Measurements from ENCODE around the gene GDF11. TPM values are rescaled to one million over a fixed set of nuclear protein-coding genes. Genes with fewer than 3 reads are reported as not detected.

Gene GDF11
- total RNA-seq, 1 experiment from 2014 or later, result 31.8 TPM

- peaks cover 2% of the 10 kb centered on the region for H3K79me1 ChIP-seq (ENCODE audit: insufficient read depth, low read depth, low read length, poor library complexity, severe bottlenecking)
- no peak overlapping the region for H2BK20ac ChIP-seq (ENCODE audit: low read depth, low read length, poor library complexity, severe bottlenecking)
- no peak overlapping the region for H3T11ph ChIP-seq (ENCODE audit: low read length)
- no peak for DNase-seq
- TF ChIP-seq CTCF (conservative IDR thresholded peaks at IDR 0.05), result no peak
- no peak overlapping the region for H4K5ac ChIP-seq (ENCODE audit: insufficient read length, low read depth, low read length)
- H3K79me2 ChIP-seq (ENCODE audit: insufficient read depth, low read length), result no peaks in the 10 kb centered on the region
- no peaks in the 10 kb centered on the region for H3K27me3 Mint-ChIP-seq (ENCODE audit: low read depth)
- H4K20me1 ChIP-seq (ENCODE audit: control insufficient read depth, insufficient read depth, insufficient read length), result no peaks in the 10 kb centered on the region
- no peaks in the 10 kb centered on the region for H3K23me2 ChIP-seq (ENCODE audit: insufficient read length, low read depth, low read length, poor library complexity, severe bottlenecking)
- no peak overlapping the region for H4K91ac ChIP-seq (ENCODE audit: insufficient read length, low read depth, low read length)
- no peak overlapping the region for H2BK5ac ChIP-seq (ENCODE audit: insufficient read length, low read length)
- no peak overlapping the region for H3K56ac ChIP-seq (ENCODE audit: insufficient read length, low read depth, low read length)
- no peaks in the 10 kb centered on the region for H3K27me3 ChIP-seq (ENCODE audit: insufficient read depth, low read length)
- no peak overlapping the region; a peak in 1 of 5 replicates for H3K4me3 Mint-ChIP-seq
- peak overlapping the region in 2 of 3 experiments; percentile 39 to 49; a peak in 3 of 7 replicates for H3K27ac Mint-ChIP-seq
- H3K23ac ChIP-seq (ENCODE audit: insufficient read length, low read depth, low read length), result no peak overlapping the region
- no peak overlapping the region for H4K8ac ChIP-seq (replicated peaks; ENCODE audit: insufficient read length, low read depth, low read length)
- no peak overlapping the region for H3K14ac ChIP-seq (ENCODE audit: insufficient read depth, low read length)
- no peak overlapping the region for H3K27ac ChIP-seq (ENCODE audit: insufficient read length, low read depth, low read length)
- no peak overlapping the region for H3K4me2 ChIP-seq (ENCODE audit: insufficient read depth, insufficient read length, low read length)
- H3K4ac ChIP-seq (ENCODE audit: low read depth, low read length), result no peak overlapping the region
- H2AFZ ChIP-seq (ENCODE audit: low read length), result no peak overlapping the region
- WGBS (ENCODE audit: extremely low coverage, insufficient read length, low lambda C conversion rate), result 100% methylated on average over 1 of the region's 4 CpGs
- no peak overlapping the region for H2AK5ac ChIP-seq (ENCODE audit: insufficient read length, low read length)
- H2BK12ac ChIP-seq (ENCODE audit: insufficient read length, low read depth, low read length), result no peak overlapping the region
- H3K18ac ChIP-seq (ENCODE audit: insufficient read length, low read depth, low read length), result no peak overlapping the region
- no peaks in the 10 kb centered on the region for H3K9me3 ChIP-seq (ENCODE audit: control insufficient read depth, low read depth, low read length)
- H2BK15ac ChIP-seq (ENCODE audit: low read depth, low read length), result no peak overlapping the region
- peaks cover 33 to 85% (median 79%) of the 10 kb centered on the region in 3 experiments for H3K36me3 Mint-ChIP-seq (ENCODE audit: insufficient read depth in 1 of 3, low read depth in 3 of 3)
- no peaks in the 10 kb centered on the region for H3K9me3 Mint-ChIP-seq
- H2BK120ac ChIP-seq (ENCODE audit: low read depth, low read length, poor library complexity, severe bottlenecking), result no peak overlapping the region
- H3K9ac ChIP-seq (ENCODE audit: extremely low read depth, insufficient read length, low read length), result no peak overlapping the region
- no peaks in the 10 kb centered on the region for H3K4me1 ChIP-seq (ENCODE audit: insufficient read depth, low read length)
- peaks cover 6 to 7% of the 10 kb centered on the region in 2 experiments; a peak in 3 of 4 replicates for H3K4me1 Mint-ChIP-seq
Observed at GRCh38 chr12:55797550-55797949, 54.6 kb downstream of the GDF11 start.

Other genes starting within 250 kb of the GDF11 start
- gene OR6C4, start 193.5 kb upstream of the GDF11 start, total RNA-seq (2021), result not detected in 2 replicates
- not detected in 2 replicates for gene OR2AP1, start 170.7 kb upstream of the GDF11 start, total RNA-seq (2021)
- not detected in 2 replicates for gene OR10P1, start 106.2 kb upstream of the GDF11 start, total RNA-seq (2021)
- gene ITGA7, start 35.2 kb upstream of the GDF11 start, total RNA-seq (2021), result 114 and 119 TPM in 2 replicates
- gene BLOC1S1, start 27.1 kb upstream of the GDF11 start, total RNA-seq (2021), result 104 and 108 TPM in 2 replicates
- gene RDH5, start 22.7 kb upstream of the GDF11 start, total RNA-seq (2021), result 4.0 and 6.6 TPM in 2 replicates
- gene CD63, start 14.1 kb upstream of the GDF11 start, total RNA-seq (2021), result 581 and 589 TPM in 2 replicates
- gene SARNP, start 74.6 kb downstream of the GDF11 start, total RNA-seq (2021), result 122 and 127 TPM in 2 replicates
- gene ORMDL2, start 74.9 kb downstream of the GDF11 start, total RNA-seq (2021), result 51.3 and 53.1 TPM in 2 replicates
- 33.7 and 37.1 TPM in 2 replicates for gene DNAJC14, start 86.5 kb downstream of the GDF11 start, total RNA-seq (2021)
- gene MMP19, start 99.8 kb downstream of the GDF11 start, total RNA-seq (2021), result 1.7 and 2.4 TPM in 2 replicates
- gene PYM1, start 184.8 kb downstream of the GDF11 start, total RNA-seq (2021), result 58.1 and 58.9 TPM in 2 replicates
- gene DGKA, start 188.0 kb downstream of the GDF11 start, total RNA-seq (2021), result 24.1 and 25.9 TPM in 2 replicates
- gene PMEL, start 222.9 kb downstream of the GDF11 start, total RNA-seq (2021), result 71.0 and 72.6 TPM in 2 replicates
- gene CDK2, start 223.7 kb downstream of the GDF11 start, total RNA-seq (2021), result 53.1 and 60.8 TPM in 2 replicates
- 48.4 and 50.6 TPM in 2 replicates for gene RAB5B, start 231.0 kb downstream of the GDF11 start, total RNA-seq (2021)